Upper lobe of left lung (tissue), 6 donors: Measurements from ENCODE around the gene AMFR. TPM values are rescaled to one million over a fixed set of nuclear protein-coding genes. Genes with fewer than 3 reads are reported as not detected.

Source experiments
- ATAC-seq, 2 donors: fragments of 200-7000 bp; cut with Tn5 transposase; one replicate each; pipeline ENCODE4 v1.9.1; 2022; ENCODE audit warnings: mild to moderate bottlenecking in 2 of 2, moderate library complexity in 2 of 2; ENCODE audit not compliant: low FRiP score in 2 of 2
- DNase-seq, 2 donors: peaks; one replicate each; pipeline ENCODE4 v3.0.0-alpha.2; 2019 to 2020
- H3K27ac ChIP-seq, 4 donors: fragments of 200-600 bp; sonication (generic); one replicate each; pipeline ENCODE4 v1.5.1; 2016 to 2019
- H3K27me3 ChIP-seq, 4 donors: fragments of 200-600 bp; sonication (generic); one replicate each; pipeline ENCODE4 v1.5.1; 2017 to 2019
- H3K36me3 ChIP-seq, 4 donors: fragments of 200-600 bp; sonication (generic); one replicate each; pipeline ENCODE4 v1.5.1; 2016 to 2019
- H3K4me1 ChIP-seq, 4 donors: fragments of 200-600 bp; sonication (generic); one replicate each; pipeline ENCODE4 v1.5.1; 2018 to 2019
- H3K4me3 ChIP-seq, 4 donors: fragments of 200-600 bp; sonication (generic); one replicate each; pipeline ENCODE4 v1.5.1; 2017 to 2019; ENCODE audit warnings: mild to moderate bottlenecking in 2 of 4, moderate library complexity in 1 of 4
- H3K9me3 ChIP-seq, 4 donors: fragments of 200-600 bp; sonication (generic); one replicate each; pipeline ENCODE4 v1.5.1; 2018 to 2019
- CTCF ChIP-seq, 6 experiments: fragments of 450-650 bp in 4 of 6; fragments of 200-600 bp in 2 of 6; sonication (generic) in 2 of 6; IDR thresholded peaks; one replicate each; pipeline ENCODE4 v1.5.1; 2016 to 2019; ENCODE audit warnings: antibody characterized with exemption in 6 of 6
- EP300 ChIP-seq, 4 donors: sonication (generic); formaldehyde crosslinking; IDR thresholded peaks; one replicate each; pipeline ENCODE4 v1.5.1; 2017; ENCODE audit warnings: antibody characterized with exemption in 4 of 4, control low read depth in 2 of 4
- POLR2A ChIP-seq, 4 donors: fragments of 450-650 bp; IDR thresholded peaks; one replicate each; pipeline ENCODE4 v1.5.1; 2016 to 2017; ENCODE audit warnings: antibody characterized with exemption in 4 of 4, mild to moderate bottlenecking in 2 of 4
- POLR2AphosphoS5 ChIP-seq, 2 donors: sonication (generic); formaldehyde crosslinking; IDR thresholded peaks; one replicate each; pipeline ENCODE4 v1.5.1; 2017; ENCODE audit warnings: antibody characterized with exemption in 2 of 2
- WGBS, 2 donors: methylation state at CpG; one replicate each; pipeline ENCODE4 v1.1.5; 2017 to 2018; 5-methylcytosine and 5-hydroxymethylcytosine counted together
- total RNA-seq, 6 donors: library from RNA; depleted of rRNA in 4 of 6; stranded (reverse); fragments of >200 nt in 4 of 6; gene quantifications; one replicate each; pipeline versions ENCODE4 v1.1.0 to v1.2.1, GENCODE V29; 2016 to 2021
- donor health status: DM: no; HTN: no; CAD: no; lungs with moderate emphysema.
- donor health status: DM: no; HTN: yes; CAD: no; lungs with severe emphysema.

AMFR gene
- total RNA-seq, 6 donors from 2014 or later = 67.1 to 344 (median 98.0) TPM

- DNase-seq = no peak
- Histone ChIP-seq H3K9me3 (no peaks in the 10 kb centered on the region), H3K4me1 (peaks cover 0 to 7% (median 0%) of the 10 kb centered on the region in 4 donors), H3K36me3 (peaks cover 0 to 44% (median 17%) of the 10 kb centered on the region in 4 donors), H3K4me3 (no peak overlapping the region), H3K27me3 (no peaks in the 10 kb centered on the region), H3K27ac (no peak overlapping the region)
- ATAC-seq = no peak
- WGBS, 2 donors = 91 to 99% methylated on average over 4 to 5 of the region's 5 CpGs
- TF ChIP-seq POLR2AphosphoS5 (IDR thresholded peaks at IDR 0.05) (no peak), EP300 (IDR thresholded peaks at IDR 0.05) (no peak), POLR2A (IDR thresholded peaks at IDR 0.05) (no peak), CTCF (IDR thresholded peaks at IDR 0.05) (no peak)
Observed at GRCh38 chr16:56411123-56411522, 14.2 kb downstream of the AMFR start.

- no peak for TF ChIP-seq POLR2AphosphoS5 (IDR thresholded peaks at IDR 0.05)
- no peak for TF ChIP-seq POLR2A (IDR thresholded peaks at IDR 0.05)
- 42 to 67% methylated on average over 4 of the region's 4 CpGs for WGBS, 2 donors
- Histone ChIP-seq H3K36me3 (peaks cover 0 to 56% (median 25%) of the 10 kb centered on the region in 4 donors), H3K27ac (no peak overlapping the region), H3K9me3 (no peaks in the 10 kb centered on the region), H3K4me1 (peaks cover 0 to 5% (median 0%) of the 10 kb centered on the region in 4 donors), H3K4me3 (no peak overlapping the region), H3K27me3 (no peaks in the 10 kb centered on the region)
- no peak for DNase-seq
- ATAC-seq = no peak
Observed at GRCh38 chr16:56409195-56409594, 16.1 kb downstream of the AMFR start.

- 74 to 79% methylated on average over 7 of the region's 7 CpGs for WGBS, 2 donors
- no peak overlapping the region for H3K27ac ChIP-seq
- no peaks in the 10 kb centered on the region for H3K4me1 ChIP-seq
- H3K27me3 ChIP-seq = no peaks in the 10 kb centered on the region
- no peak overlapping the region for H3K4me3 ChIP-seq
- TF ChIP-seq EP300 (IDR thresholded peaks at IDR 0.05) (no peak), POLR2A (IDR thresholded peaks at IDR 0.05) (no peak), CTCF (IDR thresholded peaks at IDR 0.05) (no peak), POLR2AphosphoS5 (IDR thresholded peaks at IDR 0.05) (no peak)
- H3K9me3 ChIP-seq = no peaks in the 10 kb centered on the region
- DNase-seq = no peak
- ATAC-seq = no peak
- H3K36me3 ChIP-seq = peaks cover 0 to 62% (median 30%) of the 10 kb centered on the region in 4 donors
Observed at GRCh38 chr16:56408379-56409098, 16.8 kb downstream of the AMFR start.

GRCh38 chr16:56405977-56406672 lies 19.2 kb downstream of the AMFR start:
- TF ChIP-seq CTCF (IDR thresholded peaks at IDR 0.05) = no peak
- no peak for TF ChIP-seq EP300 (IDR thresholded peaks at IDR 0.05)
- Histone ChIP-seq H3K4me1 (peaks cover 0 to under 1% (median 0%) of the 10 kb centered on the region in 4 donors), H3K4me3 (no peak overlapping the region), H3K36me3 (peaks cover 5 to 72% (median 45%) of the 10 kb centered on the region in 4 donors), H3K27ac (no peak overlapping the region), H3K27me3 (no peaks in the 10 kb centered on the region), H3K9me3 (no peaks in the 10 kb centered on the region)
- ATAC-seq (no peak), DNase-seq (no peak)
- 66 to 95% methylated on average over 4 of the region's 4 CpGs for WGBS, 2 donors

- H3K9me3 ChIP-seq = no peaks in the 10 kb centered on the region
- H3K4me3 ChIP-seq = no peak overlapping the region
- H3K27me3 ChIP-seq = no peaks in the 10 kb centered on the region
- 85 to 93% methylated on average over 4 to 5 of the region's 5 CpGs for WGBS, 2 donors
- ATAC-seq = peak; percentile 43 to 44
- TF ChIP-seq EP300 (IDR thresholded peaks at IDR 0.05) (no peak), CTCF (IDR thresholded peaks at IDR 0.05) (peak in 1 of 6 experiments; percentile 49)
- H3K27ac ChIP-seq = no peak overlapping the region
- H3K4me1 ChIP-seq = peaks cover 0 to 10% (median 2%) of the 10 kb centered on the region in 4 donors
- peaks cover 5 to 62% (median 39%) of the 10 kb centered on the region in 4 donors for H3K36me3 ChIP-seq
- no peak for DNase-seq
Observed at GRCh38 chr16:56401482-56401881, 23.9 kb downstream of the AMFR start.
